SIG-M5 treated with dmso at 0.1 percent for 504 hours (cell line): ENCODE data around the gene ZNF37A.
"Not testable (repeated sequence)": the region's sequence is repeated elsewhere in the genome, so short reads cannot be mapped to it uniquely, and the experiment has no call there.

Experiments used
- DNase-seq: peaks from one replicate; lab custom pipeline; 2025; ENCODE audit not compliant: unreplicated experiment; lab: John Stamatoyannopoulos, UW

ZNF37A gene

DNA sequence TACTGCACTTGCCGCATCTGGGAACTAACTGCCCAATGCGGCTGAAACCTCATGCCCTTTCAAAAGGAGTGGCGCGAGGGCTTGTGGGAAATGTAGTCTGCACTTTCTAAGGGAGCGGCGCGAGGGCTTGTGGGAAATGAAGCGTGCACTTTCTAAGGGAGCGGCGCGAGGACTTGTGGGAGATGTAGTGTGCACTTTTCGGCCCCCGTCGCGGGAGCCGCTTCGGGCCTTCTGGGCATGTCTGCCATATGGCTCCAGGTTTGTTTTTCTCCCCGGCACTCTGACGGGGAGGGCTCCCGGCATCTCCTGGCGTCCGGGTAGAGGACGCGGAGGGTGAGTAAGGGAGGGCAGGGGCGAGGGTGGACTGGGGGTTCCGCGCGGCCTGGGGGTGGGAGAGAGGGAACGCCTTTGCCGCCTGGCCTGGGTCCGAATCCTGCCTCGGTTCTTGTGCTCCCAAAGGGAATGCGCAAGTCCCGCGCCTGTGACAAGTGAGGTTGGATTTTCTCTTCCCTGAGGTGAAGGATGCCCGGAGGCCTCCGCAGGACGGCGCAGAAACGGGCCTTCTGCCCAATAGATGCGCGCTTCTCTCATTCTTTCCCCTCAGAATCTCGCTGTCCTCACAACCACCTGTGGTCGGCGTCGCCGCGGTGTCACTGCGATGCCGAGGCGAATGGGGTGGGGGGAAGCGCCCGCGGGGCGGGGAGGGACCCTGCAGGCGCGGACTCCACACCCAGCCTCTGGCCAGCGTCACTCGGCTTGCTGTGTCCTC is at the start of gene ZNF37A:
Gene ZNF37A (plus strand): TSS at position 180 of the 769 bp plus-strand sequence. CDS start 2,281 bp downstream, outside the sequence.
- DNase-seq = peak; percentile 94

DNA sequence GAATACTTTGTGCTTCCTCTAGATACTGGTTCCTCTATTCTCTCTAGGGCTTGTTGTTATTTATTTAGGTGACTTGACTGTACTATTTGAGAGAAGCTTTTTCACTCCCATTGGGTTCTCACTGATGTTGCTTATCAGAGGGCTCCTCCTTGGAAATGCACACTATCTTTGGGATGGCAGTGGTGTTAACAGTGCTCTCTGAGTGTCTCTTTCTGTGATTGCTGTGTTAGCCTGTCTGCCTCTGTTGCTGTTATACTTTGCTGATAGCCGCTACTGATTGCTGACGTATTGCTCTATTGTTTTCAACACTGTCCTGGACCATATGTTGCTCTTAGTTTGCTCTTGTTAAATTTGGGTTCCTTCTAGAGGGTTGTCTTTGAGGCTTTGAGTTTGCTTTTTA is 49.0 kb upstream of the ZNF37A start:
- no peak for DNase-seq

DNA sequence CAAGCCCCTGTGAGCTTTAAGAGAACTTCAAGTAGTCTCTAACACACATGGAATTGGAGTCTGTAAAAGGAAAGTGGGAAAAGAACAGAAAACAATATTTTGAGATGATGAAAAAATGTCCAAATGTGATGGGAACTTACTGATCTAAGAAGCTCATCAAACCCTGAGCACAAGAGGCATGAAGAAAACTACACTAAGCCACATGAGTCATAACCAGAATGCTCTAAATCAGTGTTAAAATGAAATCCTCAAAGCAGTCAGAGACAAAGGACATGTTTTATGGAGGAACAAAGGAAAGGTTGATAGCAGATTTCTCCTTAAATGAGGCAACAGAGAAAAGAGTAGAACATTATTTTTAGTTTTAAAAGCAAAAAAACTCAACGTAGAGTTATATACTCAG is 46.5 kb upstream of the ZNF37A start:
- DNase-seq = no peak

DNA sequence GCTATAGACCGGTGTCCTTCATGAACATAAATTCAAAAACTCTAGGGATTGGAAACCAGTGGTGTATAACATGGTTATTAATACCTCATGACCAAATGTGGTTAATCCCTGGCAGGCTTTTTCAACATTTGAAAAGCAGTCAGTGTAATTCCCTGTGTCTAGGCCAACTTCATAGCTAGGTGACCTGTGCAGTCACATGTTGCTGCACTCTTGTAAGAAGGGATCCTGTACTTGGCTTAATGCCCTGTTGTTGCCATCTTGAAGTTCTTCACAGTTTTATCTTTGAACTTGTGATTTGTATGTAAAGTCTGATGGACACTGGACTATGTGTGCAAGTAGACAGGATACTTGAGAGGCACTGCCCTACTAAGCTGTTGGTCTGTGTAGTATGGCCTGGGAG is 43.9 kb upstream of the ZNF37A start:
- no peak for DNase-seq

DNA sequence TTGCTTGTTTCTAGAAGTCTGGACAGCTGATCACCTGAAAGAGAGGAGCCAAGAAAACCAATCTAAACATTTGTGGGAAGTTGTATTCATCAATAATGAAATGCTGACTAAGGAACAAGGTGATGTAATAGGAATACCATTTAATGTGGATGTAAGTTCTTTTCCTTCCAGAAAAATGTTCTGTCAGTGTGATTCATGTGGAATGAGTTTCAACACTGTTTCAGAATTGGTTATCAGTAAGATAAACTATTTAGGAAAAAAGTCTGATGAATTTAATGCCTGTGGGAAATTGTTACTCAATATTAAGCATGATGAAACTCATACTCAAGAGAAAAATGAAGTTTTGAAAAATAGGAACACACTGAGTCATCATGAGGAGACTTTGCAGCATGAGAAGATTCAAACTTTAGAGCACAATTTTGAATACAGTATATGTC is 39.8 kb upstream of the ZNF37A start:
- DNase-seq = peak; percentile 8

DNA sequence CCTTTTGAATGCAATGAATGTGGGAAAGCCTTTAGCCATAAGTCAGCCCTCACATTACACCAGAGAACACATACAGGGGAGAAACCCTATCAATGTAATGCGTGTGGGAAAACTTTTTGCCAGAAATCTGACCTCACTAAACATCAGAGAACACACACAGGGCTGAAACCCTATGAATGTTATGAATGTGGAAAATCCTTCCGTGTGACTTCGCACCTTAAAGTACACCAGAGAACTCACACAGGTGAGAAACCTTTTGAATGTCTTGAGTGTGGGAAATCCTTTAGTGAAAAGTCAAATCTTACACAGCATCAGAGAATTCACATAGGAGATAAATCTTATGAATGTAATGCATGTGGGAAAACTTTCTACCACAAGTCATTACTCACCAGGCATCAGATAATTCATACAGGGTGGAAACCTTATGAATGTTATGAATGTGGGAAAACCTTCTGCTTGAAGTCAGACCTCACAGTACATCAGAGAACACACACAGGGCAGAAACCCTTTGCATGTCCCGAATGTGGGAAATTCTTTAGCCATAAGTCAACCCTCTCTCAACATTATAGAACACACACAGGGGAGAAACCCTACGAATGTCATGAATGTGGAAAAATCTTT is 38.8 kb upstream of the ZNF37A start:
- DNase-seq = not testable (repeated sequence)

DNA sequence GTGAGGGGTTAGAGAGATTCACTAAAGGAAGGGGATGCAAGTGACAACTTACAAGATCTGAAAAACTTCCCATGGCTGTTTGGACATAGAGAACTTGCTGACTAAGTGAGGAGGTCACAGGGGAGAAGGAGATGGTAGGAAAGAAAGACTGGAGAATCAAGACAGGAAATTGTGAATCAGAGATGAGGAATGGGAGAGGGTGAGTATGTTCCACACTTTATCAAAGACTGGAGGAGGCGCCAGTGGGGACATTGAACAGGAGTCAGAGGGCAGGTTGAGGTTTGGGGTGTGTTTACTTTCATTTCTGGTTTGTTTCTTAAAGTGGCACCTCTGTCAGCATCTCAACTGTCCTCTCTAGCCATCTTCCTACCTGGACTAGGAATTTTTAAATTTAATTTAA is 24.5 kb upstream of the ZNF37A start:
- DNase-seq = not testable (repeated sequence)

DNA sequence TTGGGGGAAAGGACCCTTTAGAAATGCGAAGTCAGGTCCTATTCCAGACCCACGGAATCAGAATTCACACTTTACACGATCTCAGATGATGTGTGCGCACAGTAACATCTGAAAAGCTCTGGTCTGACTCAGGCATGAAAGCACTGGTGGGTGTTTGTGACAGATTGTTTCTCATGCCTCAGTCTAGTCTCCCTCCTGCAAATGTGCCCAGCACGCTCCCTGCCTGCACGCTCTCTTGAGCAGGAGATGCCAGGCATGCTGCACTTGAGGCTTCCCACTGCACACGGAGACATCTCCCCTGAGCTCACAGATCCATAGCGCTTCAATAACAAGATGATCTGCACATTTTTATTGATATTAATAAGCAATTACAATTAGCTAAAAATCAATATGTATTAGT is 23.6 kb upstream of the ZNF37A start:
- DNase-seq = no peak

DNA sequence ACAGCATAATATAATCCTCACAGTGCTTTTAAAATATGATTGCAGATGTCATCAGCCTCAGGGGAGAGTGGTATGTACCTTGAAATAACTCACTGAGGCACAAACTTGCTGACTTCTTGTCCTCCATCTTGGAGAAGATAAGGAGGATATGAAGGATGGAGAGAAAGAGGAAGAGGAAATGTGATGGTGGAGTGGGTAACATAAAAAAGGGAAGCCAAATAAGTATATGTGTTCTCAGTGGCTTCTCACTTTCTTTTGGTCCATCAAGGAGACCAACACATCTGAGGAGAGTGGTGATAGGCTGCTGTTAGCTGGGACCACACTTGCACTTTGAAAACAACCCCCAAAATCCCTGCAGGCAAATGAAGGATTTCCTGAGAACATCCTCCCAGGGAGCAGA is 21.6 kb upstream of the ZNF37A start:
- DNase-seq = peak; percentile 31

DNA sequence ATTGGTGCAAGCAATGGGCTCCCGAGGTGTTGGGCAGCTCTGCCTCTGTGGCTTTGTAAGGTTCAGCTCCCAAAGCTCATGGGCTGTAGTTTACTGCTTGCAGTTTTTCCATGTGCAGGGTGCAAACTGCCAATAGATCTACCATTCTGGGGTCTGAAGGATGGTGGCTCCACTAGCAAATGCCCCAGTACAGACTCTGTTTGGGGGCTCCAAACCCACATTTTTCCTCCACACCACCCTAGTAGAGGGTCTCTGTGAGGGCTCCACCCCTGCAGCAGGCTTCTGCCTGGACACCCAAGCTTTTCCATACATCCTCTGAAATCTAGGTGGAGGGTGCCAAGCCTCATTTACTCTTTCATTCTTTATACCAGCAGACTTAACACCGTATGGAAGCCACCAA is 17.4 kb upstream of the ZNF37A start:
- no peak for DNase-seq

DNA sequence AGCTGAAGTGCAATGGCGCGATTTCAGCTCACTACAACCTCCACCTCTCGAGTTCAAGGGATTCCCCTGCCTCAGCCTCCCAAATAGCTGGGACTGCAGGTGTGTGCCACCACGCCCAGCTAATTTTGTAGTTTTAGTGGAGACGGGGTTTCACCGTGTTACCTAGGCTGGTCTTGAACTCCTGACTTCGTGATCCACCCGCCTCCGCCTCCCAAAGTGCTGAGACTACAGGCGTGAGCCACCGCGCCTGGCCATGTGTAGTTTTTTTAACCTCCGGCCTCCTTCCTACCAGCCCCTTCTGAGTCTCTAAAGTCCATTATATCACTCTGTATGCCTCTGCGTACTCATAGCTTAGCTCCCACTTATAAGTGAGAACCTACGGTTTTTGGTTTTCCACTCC is 819 bp upstream of the ZNF37A start:
- not testable (repeated sequence) for DNase-seq

DNA sequence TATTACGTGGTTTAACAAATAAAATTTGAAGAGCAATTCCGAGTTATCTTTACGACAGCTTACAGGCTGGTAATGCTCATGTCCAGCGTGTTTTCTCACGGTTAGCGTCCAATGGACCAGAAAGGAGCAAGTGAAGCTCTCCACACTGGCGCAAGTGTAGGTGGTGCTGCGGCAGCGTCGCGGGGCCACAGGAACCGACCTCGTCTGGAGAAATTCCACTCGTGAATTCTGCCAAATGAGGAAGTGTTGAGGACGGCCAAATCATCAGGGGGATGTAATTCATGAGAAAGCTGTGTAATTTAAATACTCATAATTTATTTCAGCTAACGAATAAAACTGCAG is 350 bp upstream of the ZNF37A start:
- DNase-seq = no peak

DNA sequence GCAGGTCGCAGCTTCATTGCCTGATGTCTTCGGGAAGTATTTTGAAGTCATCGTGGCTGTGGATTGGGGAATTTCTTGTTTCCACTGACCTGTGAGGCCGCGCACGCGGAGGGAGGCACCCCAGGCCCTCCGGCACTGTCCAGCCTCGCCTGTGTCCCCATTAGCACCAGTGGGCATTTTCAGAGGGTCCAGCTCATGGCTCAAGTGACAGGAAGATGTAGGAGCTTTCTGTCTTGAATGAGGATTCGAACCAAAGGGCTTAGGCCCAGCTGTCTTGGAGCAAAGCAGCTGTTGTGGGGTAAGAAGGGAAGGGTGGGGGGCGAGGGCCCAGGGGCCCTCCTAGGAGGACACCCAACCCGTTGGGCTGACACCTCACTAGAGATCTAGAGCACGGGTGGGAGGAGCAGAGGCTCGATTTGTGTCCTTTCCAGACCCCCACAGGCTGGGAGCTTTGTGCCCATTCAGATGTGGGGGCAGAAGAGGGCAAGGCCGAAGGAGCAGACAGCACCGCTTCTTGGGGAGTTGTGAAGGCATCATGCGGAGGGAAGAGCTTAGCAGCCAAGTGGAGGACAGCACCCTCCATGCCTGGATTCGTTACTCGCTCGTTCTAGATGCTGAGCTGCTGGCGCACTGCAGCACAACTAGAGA is 914 bp downstream of the ZNF37A start:
- no peak for DNase-seq

DNA sequence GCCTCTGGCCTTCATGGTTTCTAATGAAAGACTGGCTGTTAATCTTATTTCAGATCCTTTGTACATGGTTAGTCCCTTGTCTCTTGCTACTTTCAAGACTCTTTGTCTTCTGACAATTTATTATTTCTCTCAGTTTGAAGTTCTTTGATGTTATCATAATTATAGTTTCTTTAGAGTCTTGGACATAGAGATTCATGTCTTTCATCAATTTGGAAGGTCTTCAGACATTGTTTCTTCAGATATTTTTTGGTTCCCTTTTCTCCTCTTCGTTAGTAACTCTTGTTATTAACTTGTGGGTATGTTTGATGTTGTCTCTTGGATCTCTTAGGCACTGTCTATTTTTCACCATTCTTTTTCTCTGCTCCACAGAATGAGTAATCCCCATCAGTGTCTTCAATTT is 8.7 kb downstream of the ZNF37A start:
- no peak for DNase-seq

DNA sequence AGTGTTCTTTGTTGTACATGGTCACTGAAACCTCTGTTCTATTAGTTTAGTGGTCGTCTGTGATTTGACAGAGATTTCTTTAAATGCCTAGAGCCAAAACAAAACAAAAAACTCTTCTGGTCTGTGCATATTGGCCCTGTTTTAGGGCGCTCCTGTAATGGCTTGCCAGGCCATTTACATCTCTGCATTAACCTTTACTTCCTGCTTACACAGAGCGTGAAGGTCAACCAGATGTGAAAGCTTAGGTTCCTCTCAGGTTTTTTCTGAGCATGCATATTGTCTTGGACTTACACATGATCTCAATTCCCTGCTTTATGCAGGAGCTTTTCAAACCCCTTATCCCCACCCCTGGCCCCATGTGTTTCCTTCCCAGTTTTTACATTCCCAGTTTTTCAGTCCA is 9.6 kb downstream of the ZNF37A start:
- DNase-seq = no peak

DNA sequence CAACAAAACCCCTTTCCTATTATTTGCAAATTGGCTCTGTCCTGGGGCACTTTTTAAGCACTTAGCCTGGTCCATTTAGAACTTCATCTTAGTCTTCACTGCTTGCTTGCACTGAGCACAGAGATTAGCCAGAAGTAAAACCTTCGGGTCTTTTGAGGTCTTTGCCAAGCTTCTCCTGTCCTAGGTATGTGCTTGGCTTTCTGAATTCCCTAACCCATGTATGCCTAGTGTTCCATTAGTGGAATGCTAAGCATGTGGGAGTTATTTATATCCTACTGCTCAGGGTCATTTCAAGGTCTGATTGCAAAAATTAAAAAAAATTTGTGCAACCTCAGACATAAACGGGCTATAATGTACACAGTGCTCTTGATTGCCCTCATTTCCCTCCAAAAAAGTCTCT is 18.0 kb downstream of the ZNF37A start:
- no peak for DNase-seq

DNA sequence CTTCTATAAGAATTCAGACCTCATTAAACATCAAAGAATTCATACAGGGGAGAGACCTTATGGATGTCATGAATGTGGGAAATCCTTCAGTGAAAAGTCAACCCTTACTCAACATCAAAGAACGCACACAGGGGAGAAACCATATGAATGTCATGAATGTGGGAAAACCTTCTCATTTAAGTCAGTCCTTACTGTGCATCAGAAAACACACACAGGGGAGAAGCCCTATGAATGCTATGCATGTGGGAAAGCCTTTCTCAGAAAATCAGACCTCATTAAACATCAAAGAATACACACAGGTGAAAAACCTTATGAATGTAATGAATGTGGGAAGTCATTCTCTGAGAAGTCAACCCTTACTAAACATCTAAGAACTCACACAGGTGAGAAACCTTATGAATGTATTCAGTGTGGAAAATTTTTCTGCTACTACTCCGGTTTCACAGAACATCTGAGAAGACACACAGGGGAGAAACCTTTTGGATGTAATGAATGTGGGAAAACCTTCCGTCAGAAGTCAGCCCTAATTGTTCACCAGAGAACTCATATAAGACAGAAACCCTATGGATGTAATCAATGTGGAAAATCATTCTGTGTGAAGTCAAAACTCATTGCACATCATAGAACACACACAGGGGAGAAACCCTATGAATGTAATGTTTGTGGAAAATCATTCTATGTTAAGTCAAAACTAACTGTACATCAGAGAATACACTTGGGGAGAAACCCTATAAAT is 24.1 kb downstream of the ZNF37A start:
- DNase-seq = no peak

DNA sequence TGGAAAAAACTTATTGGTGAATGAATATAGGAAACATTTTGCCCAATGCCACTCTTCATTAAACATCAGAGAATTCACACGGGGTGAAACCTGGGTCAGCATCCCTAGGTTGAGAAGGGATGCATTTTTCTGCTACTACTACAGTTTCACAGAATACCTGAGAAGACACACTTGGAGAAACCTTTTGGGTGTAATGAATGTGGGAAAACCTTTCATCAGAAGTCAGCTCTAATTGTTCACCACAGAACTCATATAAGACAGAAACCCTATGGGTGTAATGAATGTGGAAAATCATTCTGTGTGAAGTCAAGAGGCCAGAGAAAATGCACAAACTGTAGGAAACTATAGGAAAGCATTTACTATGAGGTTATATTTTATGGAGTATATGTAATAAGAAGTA is 24.9 kb downstream of the ZNF37A start:
- DNase-seq = no peak

DNA sequence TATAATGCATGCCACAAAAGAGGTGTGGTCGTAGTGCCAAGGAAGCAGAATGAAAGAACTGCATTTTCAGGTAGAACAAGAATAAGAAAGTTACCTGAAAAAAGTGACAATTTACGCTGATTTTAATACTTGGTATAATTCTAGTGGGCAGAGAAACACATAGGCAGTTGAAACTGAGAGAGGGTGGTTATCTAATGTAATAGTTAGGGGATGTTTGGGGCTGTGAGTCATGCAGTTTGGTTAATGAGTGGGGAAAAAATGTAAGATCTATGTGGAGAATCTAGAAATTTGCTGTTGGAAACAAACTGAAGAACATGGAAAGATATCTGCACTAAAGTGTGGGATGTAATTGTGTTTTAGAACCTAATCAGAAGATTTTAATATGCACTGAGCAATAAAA is 33.7 kb downstream of the ZNF37A start:
- no peak for DNase-seq

DNA sequence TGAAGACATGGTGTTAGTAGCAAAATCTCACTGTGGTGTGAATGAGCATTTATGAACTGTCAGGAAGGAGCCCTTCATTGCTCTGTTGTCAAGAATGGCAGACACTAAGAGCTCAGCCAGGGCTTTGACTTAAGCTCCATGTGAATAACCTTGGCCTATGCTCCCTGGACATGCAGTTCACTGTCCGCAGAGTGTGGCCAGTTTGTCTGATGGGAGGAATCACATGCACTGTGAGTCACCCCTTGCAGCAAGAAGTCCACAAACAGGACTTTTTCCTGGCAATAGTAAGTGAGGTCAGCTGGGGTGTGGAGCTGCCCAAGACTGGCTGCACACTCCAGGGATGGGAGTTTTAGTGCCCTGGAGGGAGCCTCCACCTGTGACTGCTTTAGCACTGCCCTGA is 49.5 kb downstream of the ZNF37A start:
- DNase-seq = no peak

DNA sequence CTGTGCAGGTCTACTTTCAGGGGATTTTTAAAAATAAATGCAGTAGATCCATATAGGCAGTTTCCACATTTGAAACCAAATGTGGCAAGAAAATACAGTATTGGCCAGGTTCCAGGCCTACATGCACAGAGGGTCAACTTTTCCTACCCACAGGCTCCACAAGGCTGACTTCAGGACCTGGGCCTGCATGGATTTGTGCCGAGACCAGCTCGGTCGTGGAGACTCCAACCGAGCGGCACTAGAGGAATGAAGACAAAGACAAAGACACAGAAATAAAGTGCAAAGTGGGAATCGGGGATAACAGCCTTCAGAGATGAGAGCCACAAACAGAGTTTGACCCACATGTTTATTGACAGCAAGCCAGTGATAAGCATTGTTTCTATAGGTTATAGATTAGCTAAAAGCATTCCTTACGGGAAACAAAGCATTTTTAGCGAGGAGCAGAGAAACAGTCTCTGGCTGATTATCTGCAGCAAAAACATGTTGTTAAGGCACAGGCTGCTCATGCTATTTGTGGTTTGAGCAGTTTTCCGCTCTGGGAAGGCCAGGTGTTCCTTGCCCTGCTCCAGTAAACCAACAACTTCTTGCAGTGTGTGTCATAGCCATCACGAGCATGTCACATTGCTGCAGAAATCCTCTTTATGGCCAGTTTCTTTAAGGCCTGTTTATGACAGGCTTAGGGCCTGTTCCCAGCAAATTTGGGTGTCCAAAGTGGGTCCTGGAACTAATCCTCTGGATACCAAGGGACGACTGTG is 52.6 kb downstream of the ZNF37A start:
- DNase-seq = no peak
